Activated naive CD8-positive, alpha-beta T cell treated with anti-CD3 and anti-CD28 coated beads for 36 hours (primary cell): ENCODE data around the gene ZNF513. TPM values are rescaled to one million over a fixed set of nuclear protein-coding genes. Genes with fewer than 3 reads are reported as not detected.

ENCODE experiments used
- DNase-seq: peaks from one replicate; pipeline ENCODE4 v3.0.0; 2021
- H3K27ac Mint-ChIP-seq: one replicate; pipeline ENCODE4 v1.8.0; 2022; ENCODE audit warnings: mild to moderate bottlenecking, moderate library complexity, mixed read lengths
- H3K27me3 Mint-ChIP-seq: one replicate; pipeline ENCODE4 v1.8.0; 2022; ENCODE audit warnings: mild to moderate bottlenecking, mixed read lengths
- H3K36me3 Mint-ChIP-seq: one replicate; pipeline ENCODE4 v1.8.0; 2021; ENCODE audit warnings: mild to moderate bottlenecking, mixed read lengths
- H3K4me1 Mint-ChIP-seq: one replicate; pipeline ENCODE4 v1.8.0; 2021; ENCODE audit warnings: mixed read lengths
- H3K4me3 Mint-ChIP-seq: one replicate; pipeline ENCODE4 v1.8.0; 2022; ENCODE audit warnings: mild to moderate bottlenecking, moderate library complexity, mixed read lengths
- H3K9me3 Mint-ChIP-seq: one replicate; pipeline ENCODE4 v1.8.0; 2022; ENCODE audit warnings: mixed read lengths
- total RNA-seq, 2 experiments: library from RNA; stranded (reverse); gene quantifications; one replicate each; pipeline ENCODE4 v1.2.3, GENCODE V29; 2021

The ZNF513 gene
- total RNA-seq, 2 experiments from 2014 or later, result 8.3 to 9.9 TPM

DNA sequence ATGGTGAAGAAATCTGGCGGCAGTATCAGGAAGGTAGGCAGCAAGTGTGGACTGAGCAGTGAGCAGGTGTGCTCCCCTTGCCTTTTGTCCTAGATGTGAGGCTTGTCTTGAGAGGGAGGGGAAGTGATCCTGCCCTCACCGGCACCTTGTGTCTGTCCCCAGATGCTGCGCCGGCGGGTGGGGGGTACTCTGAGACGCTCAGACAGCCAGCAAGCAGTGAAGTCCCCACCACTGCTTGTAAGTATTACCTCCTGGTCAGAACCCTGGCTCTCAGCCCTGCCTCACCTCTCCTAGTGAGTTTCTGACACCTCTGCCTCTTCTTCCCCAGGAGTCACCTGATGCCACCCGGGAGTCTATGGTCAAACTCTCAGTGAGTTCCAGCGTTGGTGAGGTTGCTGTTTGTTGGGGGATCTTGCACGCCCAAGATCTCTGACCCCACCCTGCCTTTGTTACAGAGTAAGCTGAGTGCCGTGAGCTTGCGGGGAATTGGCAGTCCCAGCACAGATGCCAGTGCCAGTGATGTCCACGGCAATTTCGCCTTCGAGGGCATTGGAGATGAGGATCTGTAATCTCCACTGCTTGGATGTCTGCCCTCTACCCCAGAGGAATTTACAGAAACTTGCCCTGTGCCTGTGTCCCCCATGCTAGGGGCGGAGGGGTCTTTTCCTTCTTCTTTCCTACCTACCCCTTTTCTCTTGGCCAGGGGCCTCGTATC, 4.2 kb downstream of the ZNF513 start:
- H3K27me3 Mint-ChIP-seq, result no peaks in the 10 kb centered on the region
- no peaks in the 10 kb centered on the region for H3K9me3 Mint-ChIP-seq
- peaks cover 44% of the 10 kb centered on the region for H3K36me3 Mint-ChIP-seq
- no peak overlapping the region for H3K4me3 Mint-ChIP-seq
- no peak overlapping the region for H3K27ac Mint-ChIP-seq
- H3K4me1 Mint-ChIP-seq, result peaks cover 41% of the 10 kb centered on the region
- no peak for DNase-seq

DNA sequence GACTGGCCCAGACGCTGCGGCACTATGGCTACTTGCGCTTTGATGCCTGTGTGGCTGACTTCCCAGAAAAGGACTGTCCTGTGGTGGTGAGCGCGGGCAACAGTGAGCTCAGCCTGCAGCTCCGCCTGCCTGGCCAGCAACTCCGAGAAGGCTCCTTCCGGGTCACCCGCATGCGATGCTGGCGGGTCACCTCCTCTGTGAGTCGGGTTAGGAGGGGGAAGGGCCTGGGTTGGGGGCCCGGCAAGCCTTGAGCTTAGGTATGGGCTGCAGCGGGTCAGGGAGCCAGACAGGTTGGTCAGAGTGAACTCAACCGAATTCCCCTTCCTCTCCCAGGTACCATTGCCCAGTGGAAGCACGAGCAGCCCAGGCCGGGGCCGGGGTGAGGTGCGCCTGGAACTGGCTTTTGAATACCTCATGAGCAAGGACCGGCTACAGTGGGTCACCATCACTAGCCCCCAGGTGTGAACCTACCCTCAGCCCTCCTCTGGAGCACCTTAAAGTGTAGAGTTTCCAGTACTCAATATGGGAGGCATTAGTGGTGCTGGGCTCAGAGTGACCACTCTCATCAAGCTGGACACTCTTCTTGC, 4.9 kb downstream of the ZNF513 start:
- Mint-ChIP-seq H3K4me3 (no peak overlapping the region), H3K27ac (no peak overlapping the region), H3K4me1 (peaks cover 34% of the 10 kb centered on the region), H3K36me3 (peaks cover 40% of the 10 kb centered on the region), H3K9me3 (no peaks in the 10 kb centered on the region), H3K27me3 (no peaks in the 10 kb centered on the region)
- DNase-seq, result no peak

DNA sequence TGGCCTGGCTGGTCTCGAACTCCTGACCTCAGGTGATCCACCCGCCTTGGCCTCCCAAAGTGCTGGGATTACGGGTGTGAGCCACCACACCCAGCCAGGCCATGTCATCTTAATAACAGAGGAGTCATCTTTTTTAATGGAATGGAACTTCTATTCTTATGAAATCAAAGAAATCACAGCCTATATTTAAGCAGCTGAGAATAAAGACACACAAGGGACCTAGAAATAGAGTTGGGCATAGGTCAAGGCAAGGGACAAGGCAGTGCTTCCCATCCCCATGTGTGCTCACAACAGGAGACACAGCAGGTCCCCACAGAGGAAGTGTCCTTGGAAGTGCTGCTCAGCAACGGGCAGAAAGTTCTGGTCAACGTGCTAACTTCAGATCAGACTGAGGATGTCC, 7.0 kb downstream of the ZNF513 start:
- Mint-ChIP-seq H3K4me3 (no peak overlapping the region), H3K27ac (peak overlapping the region; percentile 52), H3K36me3 (peaks cover 36% of the 10 kb centered on the region), H3K4me1 (peaks cover 26% of the 10 kb centered on the region), H3K9me3 (no peaks in the 10 kb centered on the region), H3K27me3 (no peaks in the 10 kb centered on the region)
- DNase-seq, result no peak

DNA sequence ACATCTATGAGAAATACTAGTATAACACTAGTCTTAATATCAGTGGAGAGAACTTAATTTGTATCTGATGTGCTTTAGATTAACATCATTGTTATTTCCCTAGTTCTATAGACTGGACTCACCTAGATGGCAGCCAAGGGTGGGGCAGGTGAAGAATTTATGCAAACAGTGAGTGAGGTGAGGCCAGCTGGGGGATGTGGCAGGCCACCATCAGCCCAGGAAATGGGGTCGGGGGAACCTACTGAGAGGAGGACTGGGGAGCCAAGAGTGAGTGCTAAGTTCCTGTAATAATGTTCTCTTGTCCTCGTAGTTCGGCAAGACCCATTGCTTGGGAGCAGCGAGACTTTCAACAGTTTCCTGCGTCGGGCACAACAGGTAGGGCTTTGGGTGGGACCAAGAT, 7.6 kb downstream of the ZNF513 start:
- Mint-ChIP-seq H3K4me3 (no peak overlapping the region), H3K36me3 (peaks cover 36% of the 10 kb centered on the region), H3K27ac (peak overlapping the region; percentile 43), H3K4me1 (peaks cover 32% of the 10 kb centered on the region), H3K9me3 (no peaks in the 10 kb centered on the region), H3K27me3 (no peaks in the 10 kb centered on the region)
- DNase-seq, result no peak

DNA sequence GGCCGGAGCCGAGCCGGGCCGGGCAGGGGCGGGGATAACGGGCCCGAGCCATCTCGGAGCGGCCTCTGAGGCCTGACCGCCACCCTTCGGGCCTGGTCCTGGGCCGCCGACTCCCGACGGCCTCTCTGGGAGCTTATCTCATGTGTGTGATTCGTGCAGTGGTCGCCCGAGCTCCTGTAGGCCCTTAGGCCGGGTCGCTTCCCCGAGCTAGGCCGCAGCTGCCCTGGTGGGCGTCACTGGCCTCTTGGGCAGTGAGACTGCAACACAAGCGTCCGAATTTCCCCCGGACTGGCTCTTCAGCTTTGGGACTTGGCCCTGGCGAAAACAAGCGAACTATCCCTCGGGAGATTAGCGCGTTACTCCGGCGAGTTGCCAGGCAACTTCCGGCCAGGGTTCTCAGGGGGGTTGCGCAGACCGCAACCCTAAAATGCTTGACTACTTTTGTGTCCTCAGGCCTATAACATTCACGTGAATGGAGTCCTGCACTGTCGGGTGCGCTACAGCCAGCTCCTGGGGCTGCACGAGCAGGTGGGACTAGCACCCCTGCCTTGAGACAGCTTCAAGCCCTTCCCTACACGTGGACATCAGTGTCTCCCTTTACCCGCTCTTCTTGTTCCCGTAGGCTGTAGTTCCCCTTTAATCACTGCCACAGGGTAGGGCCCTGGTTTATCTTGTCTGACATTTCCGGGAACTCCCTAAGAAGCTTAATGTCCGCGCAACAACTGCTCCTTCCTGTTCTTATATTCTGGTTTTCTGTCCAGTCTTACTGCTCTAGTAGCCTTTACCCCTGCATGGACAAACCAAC, 9.5 kb downstream of the ZNF513 start:
- H3K27ac Mint-ChIP-seq, result peak overlapping the region; percentile 93
- H3K4me3 Mint-ChIP-seq, result peak overlapping the region; percentile 89
- no peaks in the 10 kb centered on the region for H3K27me3 Mint-ChIP-seq
- H3K4me1 Mint-ChIP-seq, result peaks cover 40% of the 10 kb centered on the region
- no peaks in the 10 kb centered on the region for H3K9me3 Mint-ChIP-seq
- DNase-seq, result peak; percentile 39
- H3K36me3 Mint-ChIP-seq, result peaks cover 38% of the 10 kb centered on the region

DNA sequence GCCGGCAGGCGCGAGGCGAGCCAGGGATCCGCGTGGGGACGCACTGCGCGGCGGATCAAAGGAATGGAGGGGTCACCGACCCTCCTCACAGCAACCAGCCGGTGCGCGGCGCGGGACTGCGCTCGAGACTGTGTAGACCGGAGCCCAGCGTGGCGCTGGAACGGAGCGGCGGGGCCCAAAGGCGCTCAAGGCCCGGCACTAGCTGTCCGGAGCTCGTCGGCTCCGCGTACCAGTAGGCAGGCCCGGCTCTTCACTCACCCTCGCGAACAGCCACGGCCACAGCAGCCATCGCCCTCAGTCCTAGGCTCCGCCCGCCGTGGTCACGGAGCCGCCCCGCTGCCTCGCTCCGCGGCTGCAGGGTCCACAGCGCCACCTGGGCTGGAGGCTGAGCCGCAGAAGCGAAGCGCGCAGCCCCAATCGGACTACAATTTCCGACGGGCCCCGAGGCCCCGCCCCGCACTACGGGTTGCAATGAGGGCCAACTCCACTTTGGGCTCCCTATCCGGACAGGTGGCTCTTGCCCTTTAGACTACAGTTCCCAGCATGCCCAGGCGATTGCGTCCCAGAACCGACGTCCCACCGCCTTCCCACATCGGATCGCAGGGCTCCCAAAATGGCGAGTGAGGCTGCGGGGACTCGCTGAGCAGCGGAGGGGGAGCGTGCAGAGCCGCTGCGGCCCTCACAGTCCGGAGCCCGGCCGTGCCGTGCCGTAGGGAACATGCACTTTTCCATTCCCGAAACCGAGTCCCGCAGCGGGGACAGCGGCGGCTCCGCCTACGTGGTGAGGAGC, 10.3 kb downstream of the ZNF513 start, which contains the start of the genes EIF2B4 and SNX17:
EIF2B4 (minus strand) TSS at position 313 of the 790 bp plus-strand sequence; CDS start at position 289, 24 bp downstream.
SNX17 (plus strand) TSS at position 591 of the 790 bp plus-strand sequence; CDS start at position 719, 128 bp downstream.
- Mint-ChIP-seq H3K9me3 (no peaks in the 10 kb centered on the region), H3K36me3 (peaks cover 38% of the 10 kb centered on the region), H3K4me1 (peaks cover 40% of the 10 kb centered on the region), H3K27ac (peak within 1 kb of the TSS; percentile 93), H3K27me3 (no peaks in the 10 kb centered on the region), H3K4me3 (peak within 1 kb of the TSS; percentile 89)
- DNase-seq, result peak; percentile 100

DNA sequence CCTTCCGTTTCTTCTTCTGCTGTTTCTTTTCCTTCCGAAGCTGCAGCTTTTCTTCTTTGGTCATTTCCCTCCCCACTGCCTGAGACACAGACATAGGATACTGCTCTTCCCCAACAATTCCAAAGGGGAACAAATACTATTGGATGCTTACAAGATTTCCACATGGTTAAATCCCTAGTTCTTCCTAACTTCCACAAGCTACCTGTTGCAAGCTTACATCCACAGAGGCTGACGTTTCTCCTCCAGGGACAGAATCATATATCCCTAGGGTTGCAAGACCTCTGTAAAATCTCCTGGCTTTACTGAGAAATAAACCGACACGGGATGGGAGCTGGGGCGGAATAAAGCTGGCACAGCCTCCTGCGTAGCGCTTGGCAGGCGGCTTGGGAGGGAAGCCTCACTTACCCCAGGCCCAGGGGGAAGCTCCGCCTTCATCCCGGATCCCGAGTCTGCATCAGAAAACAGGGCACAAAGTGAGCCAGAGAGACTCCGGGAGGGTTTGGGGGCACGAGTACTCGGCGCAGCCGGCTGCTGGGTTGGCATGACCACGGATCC, 11.0 kb downstream of the ZNF513 start:
- peak overlapping the region; percentile 93 for H3K27ac Mint-ChIP-seq
- H3K36me3 Mint-ChIP-seq, result peaks cover 35% of the 10 kb centered on the region

DNA sequence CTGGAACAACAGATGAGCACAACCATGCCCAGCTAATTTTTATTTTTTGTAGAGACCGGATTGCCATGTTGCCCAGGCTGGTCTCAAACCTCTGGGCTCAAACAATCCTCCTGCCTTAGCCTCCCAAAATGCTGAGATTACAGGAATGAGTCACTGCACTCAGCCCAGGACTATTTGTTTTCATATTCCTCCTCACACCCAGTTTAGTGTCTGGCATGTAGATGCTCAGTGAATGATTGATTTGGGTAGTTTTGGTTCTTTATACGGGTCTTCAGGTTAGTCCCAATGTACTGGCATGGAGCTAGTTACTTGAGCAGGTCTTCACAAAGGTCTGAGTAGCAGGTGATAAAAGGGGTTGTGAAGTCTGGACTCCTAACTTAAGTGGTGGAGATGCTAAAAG, 16.6 kb downstream of the ZNF513 start:
- no peak for DNase-seq
- Mint-ChIP-seq H3K4me3 (no peak overlapping the region), H3K4me1 (peaks cover 17% of the 10 kb centered on the region), H3K27me3 (no peaks in the 10 kb centered on the region), H3K9me3 (no peaks in the 10 kb centered on the region), H3K27ac (no peak overlapping the region), H3K36me3 (peaks cover 22% of the 10 kb centered on the region)

More for the DNA sequence above, 11.0 kb downstream of the ZNF513 start:
- peak overlapping the region; percentile 89 for H3K4me3 Mint-ChIP-seq
- no peaks in the 10 kb centered on the region for H3K27me3 Mint-ChIP-seq
- no peaks in the 10 kb centered on the region for H3K9me3 Mint-ChIP-seq
- H3K4me1 Mint-ChIP-seq, result peaks cover 40% of the 10 kb centered on the region
- no peak for DNase-seq

DNA sequence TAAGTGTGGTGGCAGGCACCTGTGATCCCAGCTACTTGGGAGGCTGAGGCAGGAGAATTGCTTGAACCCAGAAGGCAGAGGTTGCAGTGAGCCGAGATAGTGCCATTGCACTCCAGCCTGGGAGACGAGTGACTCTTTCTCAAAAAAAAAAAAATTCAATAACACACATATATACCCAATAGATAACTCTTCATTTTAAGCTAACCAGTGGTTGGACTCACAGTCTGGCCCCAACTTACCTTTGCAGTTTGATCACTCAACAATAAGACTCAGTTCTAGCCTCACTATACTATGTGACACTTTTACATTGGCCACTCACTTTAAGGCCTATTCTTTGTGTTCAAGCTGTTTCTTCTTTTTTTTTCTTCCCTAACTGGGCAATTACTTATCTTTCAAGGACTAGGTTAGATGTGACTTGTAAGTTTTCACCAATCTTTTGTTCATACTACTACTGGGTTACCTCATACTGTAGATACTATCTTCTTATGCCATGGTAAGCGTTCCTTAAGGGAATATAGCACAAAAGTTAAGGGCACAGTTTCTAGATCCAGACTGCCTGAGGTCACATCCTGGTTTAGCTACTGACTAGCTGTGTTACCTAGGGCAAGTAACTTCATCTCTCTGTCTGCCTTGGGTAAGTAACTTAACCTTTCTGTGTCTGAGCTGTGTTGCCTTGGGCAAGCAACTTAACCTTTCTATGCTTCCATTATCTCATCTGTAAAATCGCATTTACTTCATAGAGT, 17.7 kb downstream of the ZNF513 start:
- H3K9me3 Mint-ChIP-seq, result peaks cover 2% of the 10 kb centered on the region
- DNase-seq, result no peak
- no peak overlapping the region for H3K4me3 Mint-ChIP-seq
- H3K36me3 Mint-ChIP-seq, result peaks cover 31% of the 10 kb centered on the region
- H3K27ac Mint-ChIP-seq, result no peak overlapping the region
- H3K4me1 Mint-ChIP-seq, result peaks cover 14% of the 10 kb centered on the region
- no peaks in the 10 kb centered on the region for H3K27me3 Mint-ChIP-seq

DNA sequence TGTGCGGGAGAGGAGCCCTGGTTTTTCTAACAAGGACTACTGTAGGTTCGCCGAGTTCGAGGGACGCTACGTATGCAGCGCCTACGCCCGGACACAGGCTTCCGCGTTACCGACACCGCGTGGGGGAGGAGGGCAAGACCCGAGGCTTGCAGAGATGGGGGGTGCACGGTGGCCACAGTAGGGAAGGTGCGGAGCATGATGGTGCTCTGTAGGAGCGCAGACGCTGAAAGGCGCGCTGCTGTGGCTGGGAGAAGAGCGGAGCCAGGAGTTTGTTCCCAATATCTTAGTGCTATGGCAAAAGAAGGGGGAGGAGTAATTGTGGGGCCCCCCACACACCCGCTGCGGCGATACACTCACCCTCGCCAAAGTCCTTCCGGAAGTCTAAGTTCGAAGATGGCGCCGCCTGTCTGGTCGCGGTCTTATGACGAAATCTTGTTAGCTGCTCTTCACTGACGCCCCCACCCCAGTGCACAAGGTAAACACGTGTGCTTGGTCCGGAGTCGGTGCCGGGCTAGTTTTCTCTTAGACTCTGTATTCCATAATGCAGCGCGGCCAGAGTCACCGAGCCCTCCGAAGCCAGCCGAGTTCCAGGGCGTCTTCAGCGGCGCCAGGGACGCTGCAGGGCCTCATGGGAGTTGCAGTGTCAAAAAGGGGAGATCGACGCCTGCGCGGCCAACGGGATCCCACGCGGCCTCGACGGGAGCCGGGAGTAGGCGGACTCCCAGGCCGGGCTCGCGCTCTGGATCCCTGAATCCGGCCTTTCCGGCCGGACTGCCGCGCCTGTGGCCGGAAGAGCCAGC, 24.0 kb downstream of the ZNF513 start, which contains the start of gene GTF3C2:
GTF3C2 (minus strand) TSS at position 383 of the 800 bp plus-strand sequence. CDS start 13,210 bp downstream, outside the sequence.
- peaks cover 2% of the 10 kb centered on the region for H3K9me3 Mint-ChIP-seq
- DNase-seq, result peak; percentile 91
- peak within 1 kb of the TSS; percentile 100 for H3K27ac Mint-ChIP-seq
- peak within 1 kb of the TSS; percentile 97 for H3K4me3 Mint-ChIP-seq
- H3K27me3 Mint-ChIP-seq, result no peaks in the 10 kb centered on the region
- peaks cover 42% of the 10 kb centered on the region for H3K4me1 Mint-ChIP-seq
- peaks cover 35% of the 10 kb centered on the region for H3K36me3 Mint-ChIP-seq

DNA sequence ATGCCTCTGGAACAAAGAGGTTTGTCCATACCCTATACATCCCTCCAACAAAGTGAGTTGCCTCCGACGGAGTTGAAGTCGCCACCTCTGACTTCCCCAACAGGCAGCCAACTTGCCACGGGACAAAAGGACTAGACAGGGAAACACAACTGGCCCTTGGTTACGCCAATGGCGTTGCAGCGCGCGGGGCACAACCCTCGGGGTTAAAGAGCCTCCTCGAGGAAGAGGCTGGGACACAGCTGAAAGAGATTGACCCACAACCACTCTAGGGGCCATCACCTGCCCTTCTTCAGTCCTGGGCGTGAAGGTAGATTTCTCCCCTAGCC, 24.5 kb downstream of the ZNF513 start:
- no peaks in the 10 kb centered on the region for H3K27me3 Mint-ChIP-seq
- DNase-seq, result no peak
- peaks cover 45% of the 10 kb centered on the region for H3K4me1 Mint-ChIP-seq
- peak overlapping the region; percentile 100 for H3K27ac Mint-ChIP-seq
- H3K9me3 Mint-ChIP-seq, result peaks cover 2% of the 10 kb centered on the region
- peak overlapping the region; percentile 97 for H3K4me3 Mint-ChIP-seq
- peaks cover 33% of the 10 kb centered on the region for H3K36me3 Mint-ChIP-seq

DNA sequence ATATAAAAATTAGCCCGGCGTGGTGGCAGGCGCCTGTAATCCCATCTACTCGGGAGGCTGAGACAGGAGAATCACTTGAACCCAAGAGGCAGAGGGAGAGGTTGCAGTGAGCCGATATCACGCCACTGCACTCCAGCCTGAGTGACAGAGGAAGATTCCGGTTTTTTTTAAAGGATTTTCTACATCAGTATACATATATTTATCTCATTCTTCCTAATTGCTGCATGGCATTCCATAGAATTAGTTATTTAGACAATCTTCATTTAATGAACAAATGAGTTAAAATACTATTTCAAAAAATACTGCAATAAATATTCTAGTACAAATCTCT, 26.0 kb downstream of the ZNF513 start:
- Mint-ChIP-seq H3K36me3 (peaks cover 25% of the 10 kb centered on the region), H3K9me3 (peaks cover 2% of the 10 kb centered on the region), H3K4me1 (peaks cover 52% of the 10 kb centered on the region), H3K4me3 (peak overlapping the region; percentile 59), H3K27me3 (no peaks in the 10 kb centered on the region), H3K27ac (peak overlapping the region; percentile 12)
- no peak for DNase-seq
